22Rv1 (cell line): ENCODE results near the gene E2F7.
"Not testable (repeated sequence)": the region's sequence is repeated elsewhere in the genome, so short reads cannot be mapped to it uniquely, and the experiment has no call there.

ENCODE experiments used
- ZFX ChIP-seq: fragments of 450-650 bp; IDR thresholded peaks from 2 replicates; pipeline ENCODE4 v1.6.1; 2017; ENCODE audit warnings: antibody characterized with exemption, borderline replicate concordance
- TF ChIP-seq, protein P1 (sequence below): fragments of 450-650 bp; IDR thresholded peaks from 2 replicates; pipeline ENCODE4 v1.5.1; 2017; ENCODE audit warnings: mild to moderate bottlenecking

DNA sequence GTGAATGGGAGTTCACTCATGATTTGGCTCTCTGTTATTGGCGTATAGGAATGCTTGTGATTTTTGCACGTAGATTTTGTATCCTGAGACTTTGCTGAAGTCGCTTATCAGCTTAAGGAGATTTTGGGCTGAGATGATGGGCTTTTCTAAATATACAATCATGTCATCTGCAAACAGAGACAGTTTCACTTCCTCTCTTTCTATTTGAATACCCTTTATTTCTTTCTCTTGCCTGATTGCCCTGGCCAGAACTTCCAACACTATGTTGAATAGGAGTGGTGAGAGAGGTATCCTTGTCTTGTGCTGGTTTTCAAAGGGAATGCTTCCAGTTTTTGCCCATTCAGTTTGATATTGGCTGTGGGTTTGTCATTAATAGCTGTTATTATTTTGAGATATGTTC is 26.9 kb upstream of the E2F7 start:
- TF ChIP-seq, protein P1, sequence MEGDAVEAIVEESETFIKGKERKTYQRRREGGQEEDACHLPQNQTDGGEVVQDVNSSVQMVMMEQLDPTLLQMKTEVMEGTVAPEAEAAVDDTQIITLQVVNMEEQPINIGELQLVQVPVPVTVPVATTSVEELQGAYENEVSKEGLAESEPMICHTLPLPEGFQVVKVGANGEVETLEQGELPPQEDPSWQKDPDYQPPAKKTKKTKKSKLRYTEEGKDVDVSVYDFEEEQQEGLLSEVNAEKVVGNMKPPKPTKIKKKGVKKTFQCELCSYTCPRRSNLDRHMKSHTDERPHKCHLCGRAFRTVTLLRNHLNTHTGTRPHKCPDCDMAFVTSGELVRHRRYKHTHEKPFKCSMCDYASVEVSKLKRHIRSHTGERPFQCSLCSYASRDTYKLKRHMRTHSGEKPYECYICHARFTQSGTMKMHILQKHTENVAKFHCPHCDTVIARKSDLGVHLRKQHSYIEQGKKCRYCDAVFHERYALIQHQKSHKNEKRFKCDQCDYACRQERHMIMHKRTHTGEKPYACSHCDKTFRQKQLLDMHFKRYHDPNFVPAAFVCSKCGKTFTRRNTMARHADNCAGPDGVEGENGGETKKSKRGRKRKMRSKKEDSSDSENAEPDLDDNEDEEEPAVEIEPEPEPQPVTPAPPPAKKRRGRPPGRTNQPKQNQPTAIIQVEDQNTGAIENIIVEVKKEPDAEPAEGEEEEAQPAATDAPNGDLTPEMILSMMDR = not testable (repeated sequence)
- not testable (repeated sequence) for TF ChIP-seq ZFX
